ENCODE results near the gene RAB12. TPM values are rescaled to one million over a fixed set of nuclear protein-coding genes. Genes with fewer than 3 reads are reported as not detected.
"Not testable (repeated sequence)": the region's sequence is repeated elsewhere in the genome, so short reads cannot be mapped to it uniquely, and the experiment has no call there.

Gene RAB12
- total RNA-seq, 1 donor from 2014 or later: 42.1 TPM

- no peak for DNase-seq (ENCODE audit: low read depth)
- no peak for TF ChIP-seq CTCF (conservative IDR thresholded peaks at IDR 0.05; ENCODE audit: low read depth, low read length)
- H3K4me3 ChIP-seq (ENCODE audit: low read depth, low read length): no peak overlapping the region
Measured at GRCh38 chr18:8614875-8615274, 5.6 kb downstream of the RAB12 start.

- no peak for DNase-seq (ENCODE audit: low read depth)
- H3K4me3 ChIP-seq (ENCODE audit: low read depth, low read length): no peak overlapping the region
- TF ChIP-seq CTCF (conservative IDR thresholded peaks at IDR 0.05; ENCODE audit: low read depth, low read length): no peak
Measured at GRCh38 chr18:8615397-8616027, 6.3 kb downstream of the RAB12 start.

GRCh38 chr18:8616028-8616401, 6.8 kb downstream of the RAB12 start:
- TF ChIP-seq CTCF (conservative IDR thresholded peaks at IDR 0.05; ENCODE audit: low read depth, low read length): no peak
- no peak overlapping the region for H3K4me3 ChIP-seq (ENCODE audit: low read depth, low read length)
- DNase-seq (ENCODE audit: low read depth): no peak

GRCh38 chr18:8617907-8618306, 8.7 kb downstream of the RAB12 start:
- DNase-seq (ENCODE audit: low read depth): no peak
- H3K4me3 ChIP-seq (ENCODE audit: low read depth, low read length): no peak overlapping the region
- no peak for TF ChIP-seq CTCF (conservative IDR thresholded peaks at IDR 0.05; ENCODE audit: low read depth, low read length)

- TF ChIP-seq CTCF (conservative IDR thresholded peaks at IDR 0.05; ENCODE audit: low read depth, low read length): no peak
- H3K4me3 ChIP-seq (ENCODE audit: low read depth, low read length): no peak overlapping the region
- no peak for DNase-seq (ENCODE audit: low read depth)
Measured at GRCh38 chr18:8619041-8619440, 9.8 kb downstream of the RAB12 start.

GRCh38 chr18:8619835-8620577, 10.8 kb downstream of the RAB12 start:
- no peak for TF ChIP-seq CTCF (conservative IDR thresholded peaks at IDR 0.05; ENCODE audit: low read depth, low read length)
- H3K4me3 ChIP-seq (ENCODE audit: low read depth, low read length): no peak overlapping the region
- DNase-seq (ENCODE audit: low read depth): no peak

GRCh38 chr18:8620845-8621244, 11.6 kb downstream of the RAB12 start:
- no peak overlapping the region for H3K4me3 ChIP-seq (ENCODE audit: low read depth, low read length)
- TF ChIP-seq CTCF (conservative IDR thresholded peaks at IDR 0.05; ENCODE audit: low read depth, low read length): no peak
- no peak for DNase-seq (ENCODE audit: low read depth)

- not testable (repeated sequence) for DNase-seq (ENCODE audit: low read depth); H3K4me3 ChIP-seq (ENCODE audit: low read depth, low read length)
Measured at GRCh38 chr18:8622625-8623024, 13.4 kb downstream of the RAB12 start.

Measured in epithelial cell of proximal tubule (primary cell).